Gastroesophageal sphincter (tissue), 3 donors: ENCODE results near the gene SGSH.

ENCODE experiments used
- CTCF ChIP-seq, 4 experiments: fragments of 200-600 bp in 2 of 4; fragments of 450-650 bp in 2 of 4; sonication (generic) in 1 of 4; IDR thresholded peaks; one replicate each; pipeline ENCODE4 v1.5.1; 2017 to 2019; ENCODE audit warnings: antibody characterized with exemption in 4 of 4, mild to moderate bottlenecking in 2 of 4, moderate library complexity in 2 of 4
- EP300 ChIP-seq: sonication (generic); formaldehyde crosslinking; IDR thresholded peaks from one replicate; pipeline ENCODE4 v1.6.1; 2017; ENCODE audit warnings: antibody characterized with exemption, mild to moderate bottlenecking
- POLR2A ChIP-seq, 2 donors: fragments of 450-650 bp; IDR thresholded peaks; one replicate each; pipeline ENCODE4 v1.6.1; 2017; ENCODE audit warnings: antibody characterized with exemption in 2 of 2, mild to moderate bottlenecking in 2 of 2, moderate library complexity in 1 of 2

GRCh38 chr17:80262291-80262690 lies 42.2 kb upstream of the SGSH start:
- TF ChIP-seq POLR2A (IDR thresholded peaks at IDR 0.05) = no peak
- no peak for TF ChIP-seq EP300
- TF ChIP-seq CTCF (IDR thresholded peaks at IDR 0.05) = no peak
